Measurements from ENCODE around the gene KREMEN2.

Gene KREMEN2

GRCh38 chr16:2977440-2977839 lies 13.4 kb downstream of the KREMEN2 start:
- DNase-seq (ENCODE audit: low spot score) = no peak

- DNase-seq (ENCODE audit: low spot score) = peak; percentile 35
These were observed 15.7 kb downstream of the KREMEN2 start for GRCh38 chr16:2979669-2980226.

GRCh38 chr16:2980227-2981176 lies 16.4 kb downstream of the KREMEN2 start, which contains the start of gene PKMYT1:
TSS of gene PKMYT1 (minus strand) at chr16:2980446. CDS start at chr16:2979657, 789 bp downstream.
- DNase-seq (ENCODE audit: low spot score) = peak; percentile 85

GRCh38 chr16:2981177-2981898 lies 17.3 kb downstream of the KREMEN2 start:
- peak; percentile 68 for DNase-seq (ENCODE audit: low spot score)

- no peak for DNase-seq (ENCODE audit: low spot score)
These were observed 17.8 kb downstream of the KREMEN2 start for GRCh38 chr16:2981899-2982250.

- DNase-seq (ENCODE audit: low spot score) = no peak
These were observed 18.3 kb downstream of the KREMEN2 start for GRCh38 chr16:2982402-2982801.

GRCh38 chr16:2983706-2984136 lies 19.6 kb downstream of the KREMEN2 start:
- DNase-seq (ENCODE audit: low spot score) = peak; percentile 82

GRCh38 chr16:2985462-2985861 lies 21.4 kb downstream of the KREMEN2 start:
- DNase-seq (ENCODE audit: low spot score) = no peak

GRCh38 chr16:2985893-2986355 lies 21.8 kb downstream of the KREMEN2 start:
- DNase-seq (ENCODE audit: low spot score) = peak; percentile 41

- no peak for DNase-seq (ENCODE audit: low spot score)
These were observed 22.6 kb downstream of the KREMEN2 start for GRCh38 chr16:2986623-2987188.

GRCh38 chr16:2987286-2987685 lies 23.2 kb downstream of the KREMEN2 start:
- no peak for DNase-seq (ENCODE audit: low spot score)

GRCh38 chr16:2987833-2988232 lies 23.8 kb downstream of the KREMEN2 start:
- peak; percentile 37 for DNase-seq (ENCODE audit: low spot score)

GRCh38 chr16:2988590-2989099 lies 24.6 kb downstream of the KREMEN2 start:
- no peak for DNase-seq (ENCODE audit: low spot score)

GRCh38 chr16:2990891-2991290 lies 26.8 kb downstream of the KREMEN2 start:
- no peak for DNase-seq (ENCODE audit: low spot score)

- DNase-seq (ENCODE audit: low spot score) = no peak
These were observed 27.6 kb downstream of the KREMEN2 start for GRCh38 chr16:2991566-2992261.

GRCh38 chr16:2992383-2993081 lies 28.5 kb downstream of the KREMEN2 start:
- DNase-seq (ENCODE audit: low spot score) = no peak

GRCh38 chr16:2996298-2996697 lies 32.2 kb downstream of the KREMEN2 start:
- no peak for DNase-seq (ENCODE audit: low spot score)

GRCh38 chr16:2999929-3000328 lies 35.9 kb downstream of the KREMEN2 start:
- no peak for DNase-seq (ENCODE audit: low spot score)

- no peak for DNase-seq (ENCODE audit: low spot score)
These were observed 36.5 kb downstream of the KREMEN2 start for GRCh38 chr16:3000540-3000939.

GRCh38 chr16:3001316-3001715 lies 37.2 kb downstream of the KREMEN2 start:
- DNase-seq (ENCODE audit: low spot score) = no peak
